Heart left ventricle (tissue), 16 donors: Measurements from ENCODE around the gene VIP. TPM values are rescaled to one million over a fixed set of nuclear protein-coding genes. Genes with fewer than 3 reads are reported as not detected.
A peak's percentile ranks its signal among the peaks of the same experiment; 100 is the strongest.
"Not testable (repeated sequence)": the region's sequence is repeated elsewhere in the genome, so short reads cannot be mapped to it uniquely, and the experiment has no call there.

ENCODE experiments used
- ATAC-seq, 4 donors: fragments of 200-7000 bp; cut with Tn5 transposase; one replicate each; pipeline ENCODE4 v1.9.1; 2020 to 2022; ENCODE audit warnings: moderate library complexity in 4 of 4, mild to moderate bottlenecking in 3 of 4, moderate number of reproducible peaks in 1 of 4
- DNase-seq, 5 donors: peaks; one replicate each; pipeline ENCODE4 v3.0.0-alpha.2; 2020
- H3K27ac ChIP-seq, 12 donors: fragments of 200-600 bp; sonication (generic) in 4 of 12; one replicate each; pipeline versions ENCODE4 v1.5.0 to v1.8.0; 2016 to 2022; ENCODE audit warnings: mild to moderate bottlenecking in 2 of 12
- H3K27me3 ChIP-seq, 9 donors: fragments of 200-600 bp; sonication (generic) in 2 of 9; one replicate each; pipeline versions ENCODE4 v1.5.1 to v1.8.0; 2016 to 2022; ENCODE audit warnings: mild to moderate bottlenecking in 3 of 9
- H3K36me3 ChIP-seq, 9 donors: fragments of 200-600 bp; sonication (generic) in 2 of 9; one replicate each; pipeline versions ENCODE4 v1.5.0 to v1.8.0; 2018 to 2022; ENCODE audit warnings: mild to moderate bottlenecking in 2 of 9
- H3K4me1 ChIP-seq, 12 donors: fragments of 200-600 bp; sonication (generic) in 4 of 12; one replicate each; pipeline versions ENCODE4 v1.5.0 to v1.8.0; 2016 to 2022; ENCODE audit warnings: mild to moderate bottlenecking in 3 of 12
- H3K4me3 ChIP-seq, 12 donors: fragments of 200-600 bp; sonication (generic) in 4 of 12; one replicate each; pipeline versions ENCODE4 v1.5.0 to v1.8.0; 2017 to 2022; ENCODE audit warnings: mild to moderate bottlenecking in 9 of 12, moderate library complexity in 4 of 12
- H3K9me3 ChIP-seq, 12 donors: fragments of 200-600 bp; sonication (generic) in 4 of 12; one replicate each; pipeline versions ENCODE4 v1.5.0 to v1.8.0; 2016 to 2022; ENCODE audit warnings: mild to moderate bottlenecking in 1 of 12
- CTCF ChIP-seq, 12 donors: fragments of 200-600 bp; sonication (generic) in 4 of 12; IDR thresholded peaks; one replicate each; pipeline versions ENCODE4 v1.5.0 to v1.8.0; 2018 to 2022; ENCODE audit warnings: antibody characterized with exemption in 12 of 12, mild to moderate bottlenecking in 5 of 12
- POLR2A ChIP-seq, 2 donors: fragments of 450-650 bp; IDR thresholded peaks; one replicate each; pipeline ENCODE4 v1.6.1; 2017; ENCODE audit warnings: antibody characterized with exemption in 2 of 2, mild to moderate bottlenecking in 2 of 2, moderate library complexity in 2 of 2
- WGBS, 4 donors: extraction: QIAGEN DNeasy Blood & Tissue Kit in 2 of 4; methylation state at CpG; one replicate each; pipeline versions ENCODE4 v1.1.5 to v1.1.7; 2013 to 2018; 5-methylcytosine and 5-hydroxymethylcytosine counted together
- intact Hi-C, 10 donors: fragments of 100-400 bp; cut with DNase I; formaldehyde crosslinking; loops; one replicate each; pipeline versions ENCODE4 v1.11.1 to v1.14.2; 2022
- long read RNA-seq, 3 donors: library from polyadenylated mRNA; unstranded; transcript quantifications; one replicate each; pipeline ENCODE4 v2.0.0, GENCODE V29; 2020 to 2021
- polyA plus RNA-seq, 2 donors: library from polyadenylated mRNA; stranded (reverse); fragments of 200-250 nt; gene quantifications; one replicate each; pipeline ENCODE4 v1.2.3, GENCODE V29; 2013
- total RNA-seq, 9 donors: library from RNA; depleted of rRNA in 2 of 9; stranded (reverse); fragments of >200 nt in 2 of 9; fragmentation: NEBNext Ultra II Directional in 3 of 9; extraction: Animal tissue kit (Norgen Biotek cat#: 25700) in 3 of 9; gene quantifications; one replicate each; pipeline versions ENCODE4 v1.1.0 to v1.2.4, GENCODE V29; 2016 to 2023
- donor health status: ischemic (EF 13 %, LVEDD 7.1; RV severe dilation, severe dysfunction).
- donor health status: healthy with polysubstance abuse.
- donor health status: DM: no; HTN: yes; CAD: no.
- donor health status: DM: no; HTN: no; CAD: no.
- donor health status: ischemic (EF 25% LVEDD 6.9; RV normal size, moderate dysfunction).
- donor health status: ischemic (EF 25% LVEDD 5.7; RV mildly dilated, moderate dysfunction).
- donor health status: healthy.
- donor health status: DM: yes; HTN: yes; CAD: no.
- donor health status: ischemic (EF 35%, LVEDD 5.7; RV mildly dilated, moderate dysfunction).
- donor health status: nonischemic (EF 11% LVEDD 7.7; RV severe dilation, severe dysfunction).
- donor health status: DM: yes; HTN: yes; CAD: no.
- donor health status: PGD.
- donor health status: ischemic (EF 29% LVEDD 5.4; RV normal size, mild dysfunction).
- donor health status: nonischemic (EF 23%, LVEDD 6.1; RV moderate dilation, normal function).

Gene VIP
- total RNA-seq (under 1 TPM in 6 of 9 donors, not detected in 3; 0.29 to 0.65 (median 0.46) TPM), polyA plus RNA-seq (1 to 10 TPM in 1 of 2 donors, under 1 TPM in 1; 0.29 to 3.9 TPM)
- long read RNA-seq, donor 1: 0 reads
- long read RNA-seq, donor 2: 0 reads
- long read RNA-seq, donor 3: 0 reads

DNA sequence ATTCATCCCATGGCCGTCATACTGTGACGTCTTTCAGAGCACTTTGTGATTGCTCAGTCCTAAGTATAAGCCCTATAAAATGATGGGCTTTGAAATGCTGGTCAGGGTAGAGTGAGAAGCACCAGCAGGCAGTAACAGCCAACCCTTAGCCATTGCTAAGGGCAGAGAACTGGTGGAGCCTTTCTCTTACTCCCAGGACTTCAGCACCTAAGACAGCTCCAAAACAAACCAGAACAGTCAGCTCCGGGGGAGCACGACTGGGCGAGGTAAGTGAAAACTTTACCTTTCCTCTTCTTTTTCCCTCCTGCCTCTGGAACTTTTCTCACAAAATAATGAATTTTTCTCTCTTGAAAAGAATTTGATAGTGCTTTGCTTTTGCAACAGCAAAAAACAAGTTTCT, at the start of gene VIP:
VIP (plus strand) TSS at position 104 of the 400 bp plus-strand sequence. CDS start 1,381 bp downstream, outside the sequence.
- ATAC-seq (no peak), DNase-seq (no peak)
- H3K27ac ChIP-seq: no peak within 1 kb of the TSS
- no peak for TF ChIP-seq POLR2A (IDR thresholded peaks at IDR 0.05)
- no peak for TF ChIP-seq CTCF (IDR thresholded peaks at IDR 0.05)
- H3K9me3 ChIP-seq: no peaks in the 10 kb centered on the region
- no peaks in the 10 kb centered on the region for H3K4me1 ChIP-seq
- intact Hi-C loops: loop anchor here in 1 of 10 donors (10.0 kb wide), 1 partner anchor 204 kb away; no protein-coding TSS in a partner anchor
- no peak within 1 kb of the TSS for H3K4me3 ChIP-seq
- no peaks in the 10 kb centered on the region for H3K36me3 ChIP-seq
- WGBS, 4 donors: 9 to 24% (median 18%) methylated on average over 5 of the region's 5 CpGs
- H3K27me3 ChIP-seq: no peaks in the 10 kb centered on the region

- ATAC-seq: no peak
- Histone ChIP-seq H3K27me3 (peaks cover 0 to 4% (median 0%) of the 10 kb centered on the region in 9 donors), H3K4me3 (peak overlapping the region in 11 of 12 donors; percentile 20 to 56 (median 48))
These were observed 49.3 kb upstream of the VIP start for GRCh38 chr6:152701081-152701862.

GRCh38 chr6:152701863-152702401, 48.7 kb upstream of the VIP start:
- ATAC-seq (no peak), DNase-seq (no peak)
- no peak for TF ChIP-seq CTCF (IDR thresholded peaks at IDR 0.05)
- no peak for TF ChIP-seq POLR2A (IDR thresholded peaks at IDR 0.05)
- Histone ChIP-seq H3K9me3 (peaks cover 0 to 1% (median 0%) of the 10 kb centered on the region in 12 donors), H3K4me3 (peak overlapping the region in 10 of 12 donors; percentile 28 to 56 (median 48)), H3K27me3 (peaks cover 0 to 4% (median 0%) of the 10 kb centered on the region in 9 donors), H3K27ac (peak overlapping the region in 8 of 12 donors; percentile 11 to 82 (median 60)), H3K4me1 (peaks cover 0 to 8% (median 0%) of the 10 kb centered on the region in 12 donors), H3K36me3 (no peaks in the 10 kb centered on the region)
- intact Hi-C loops: no loop called here
- 45 to 51% (median 49%) methylated on average over 4 of the region's 4 CpGs for WGBS, 4 donors

More at GRCh38 chr6:152701081-152701862, 49.3 kb upstream of the VIP start:
- H3K27ac ChIP-seq: peak overlapping the region in 9 of 12 donors; percentile 11 to 82 (median 54)
- WGBS, 4 donors: 34 to 44% (median 40%) methylated on average over 7 of the region's 7 CpGs
- H3K9me3 ChIP-seq: no peaks in the 10 kb centered on the region
- intact Hi-C loops: no loop called here
- no peaks in the 10 kb centered on the region for H3K36me3 ChIP-seq
- no peak for DNase-seq
- H3K4me1 ChIP-seq: peaks cover 0 to 14% (median 0%) of the 10 kb centered on the region in 12 donors
- TF ChIP-seq POLR2A (IDR thresholded peaks at IDR 0.05) (no peak), CTCF (IDR thresholded peaks at IDR 0.05) (peak in 5 of 12 donors; percentile 14 to 33 (median 25))

DNA sequence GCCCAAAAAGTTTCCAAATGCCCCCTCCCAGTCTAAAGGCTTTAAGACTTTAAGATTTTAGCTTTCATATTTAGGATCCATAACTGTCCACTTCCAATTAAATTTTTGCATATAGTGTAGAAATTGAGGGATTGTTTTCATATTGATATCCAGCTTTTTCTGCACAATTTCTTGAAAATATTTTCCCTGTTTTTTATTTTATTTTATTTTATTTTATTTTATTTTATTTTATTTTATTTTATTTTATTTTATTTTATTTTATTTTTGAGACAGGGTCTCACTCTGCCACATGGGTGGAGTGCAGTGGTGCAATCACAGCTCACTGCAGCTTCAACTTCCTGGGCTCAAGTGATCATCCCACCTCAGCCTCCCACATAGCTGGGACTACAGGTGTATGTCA, 46.8 kb upstream of the VIP start:
- intact Hi-C loops, H3K36me3 ChIP-seq, H3K27ac ChIP-seq, H3K4me3 ChIP-seq, H3K4me1 ChIP-seq, DNase-seq, ATAC-seq, H3K27me3 ChIP-seq: not testable (repeated sequence)
- H3K9me3 ChIP-seq: peaks cover 0 to 19% (median 13%) of the 10 kb centered on the region in 12 donors
